Omental fat pad (tissue), 4 donors: ENCODE measurements around the gene RASSF7. TPM values are rescaled to one million over a fixed set of nuclear protein-coding genes. Genes with fewer than 3 reads are reported as not detected.
A peak's percentile ranks its signal among the peaks of the same experiment; 100 is the strongest.

Experiments used
- ATAC-seq: fragments of 150-250 bp; one replicate; pipeline ENCODE4 v1.9.1; 2016; ENCODE audit warnings: mild to moderate bottlenecking, moderate library complexity; ENCODE audit not compliant: low FRiP score
- DNase-seq: peaks from one replicate; pipeline ENCODE4 v3.0.0-alpha.2; 2019; ENCODE audit warnings: low spot score
- CTCF ChIP-seq, 3 donors: fragments of 450-650 bp; IDR thresholded peaks; one replicate each; pipeline ENCODE4 v1.5.1; 2016 to 2017; ENCODE audit warnings: antibody characterized with exemption in 3 of 3, mild to moderate bottlenecking in 3 of 3, moderate library complexity in 2 of 3
- small RNA-seq: library from RNA; depleted of rRNA; stranded (forward); fragments of <200 nt; gene quantifications from one replicate; pipeline ENCODE3, GENCODE V24; 2016
- total RNA-seq, 4 donors: library from RNA; depleted of rRNA; stranded (reverse); fragments of >200 nt; gene quantifications; one replicate each; pipeline ENCODE4 v1.1.0, GENCODE V29; 2016

Gene RASSF7
- total RNA-seq, 4 donors from 2014 or later: 9.1 to 31.8 (median 13.4) TPM

GRCh38 chr11:613369-613968 lies 52.7 kb downstream of the RASSF7 start:
- no peak for ATAC-seq

More at GRCh38 chr11:613369-613968, 52.7 kb downstream of the RASSF7 start:
- DNase-seq: peak; percentile 69
- TF ChIP-seq CTCF (IDR thresholded peaks at IDR 0.05): no peak

Small RNA genes within 50 kb of the gene (small RNA-seq; reads per million reads assigned to genes)
- 5.4 reads per million, percentile 78 among the genes with 10 or more reads in this experiment for gene MIR210

Other genes starting within 250 kb of the RASSF7 start
- gene IFITM1, start 246.9 kb upstream of the RASSF7 start, total RNA-seq: 100 to 1,000 TPM; 224 to 389 (median 247) TPM
- 100 to 1,000 TPM; 340 to 466 (median 398) TPM for gene IFITM3, start 240.1 kb upstream of the RASSF7 start, total RNA-seq
- 1 to 10 TPM; 1.4 to 4.1 (median 2.5) TPM for gene B4GALNT4, start 191.5 kb upstream of the RASSF7 start, total RNA-seq
- gene PKP3, start 166.8 kb upstream of the RASSF7 start, total RNA-seq: under 1 TPM in 3 of 4 donors, not detected in 1; 0.09 to 0.96 (median 0.95) TPM
- 10 to 100 TPM; 17.6 to 42.1 (median 31.0) TPM for gene SIGIRR, start 146.0 kb upstream of the RASSF7 start, total RNA-seq
- gene ANO9, start 119.0 kb upstream of the RASSF7 start, total RNA-seq: 1 to 10 TPM in 3 of 4 donors, under 1 TPM in 1; 0.79 to 3.6 (median 3.1) TPM
- gene PTDSS2, start 110.7 kb upstream of the RASSF7 start, total RNA-seq: 10 to 100 TPM; 33.0 to 45.2 (median 39.0) TPM
- 100 to 1,000 TPM; 218 to 259 (median 230) TPM for gene RNH1, start 53.7 kb upstream of the RASSF7 start, total RNA-seq
- gene HRAS, start 25.4 kb upstream of the RASSF7 start, total RNA-seq: 10 to 100 TPM; 30.1 to 44.9 (median 35.0) TPM
- under 1 TPM in 3 of 4 donors, not detected in 1; 0.24 to 0.38 (median 0.32) TPM for gene LRRC56, start 23.4 kb upstream of the RASSF7 start, total RNA-seq
- 1 to 10 TPM in 3 of 4 donors, under 1 TPM in 1; 0.95 to 5.5 (median 1.7) TPM for gene LMNTD2, start 232 bp upstream of the RASSF7 start, total RNA-seq
- gene PHRF1, start 15.5 kb downstream of the RASSF7 start, total RNA-seq: 10 to 100 TPM; 14.7 to 34.9 (median 22.4) TPM
- gene IRF7, start 55.0 kb downstream of the RASSF7 start, total RNA-seq: 10 to 100 TPM; 15.4 to 56.8 (median 35.6) TPM
- not detected for gene CDHR5, start 64.0 kb downstream of the RASSF7 start, total RNA-seq
- gene SCT, start 66.2 kb downstream of the RASSF7 start, total RNA-seq: not detected
- gene DRD4, start 76.3 kb downstream of the RASSF7 start, total RNA-seq: under 1 TPM in 1 of 4 donors, not detected in 3; 0.50 TPM
- gene DEAF1, start 134.3 kb downstream of the RASSF7 start, total RNA-seq: 10 to 100 TPM; 20.3 to 29.0 (median 23.0) TPM
- gene TMEM80, start 134.8 kb downstream of the RASSF7 start, total RNA-seq: 10 to 100 TPM; 16.9 to 31.5 (median 21.1) TPM
- gene EPS8L2, start 145.3 kb downstream of the RASSF7 start, total RNA-seq: 10 to 100 TPM; 14.1 to 27.6 (median 22.3) TPM
- 100 to 1,000 TPM; 183 to 295 (median 239) TPM for gene TALDO1, start 186.5 kb downstream of the RASSF7 start, total RNA-seq
- 10 to 100 TPM; 12.5 to 19.8 (median 15.1) TPM for gene GATD1, start 216.5 kb downstream of the RASSF7 start, total RNA-seq
- not detected for gene CEND1, start 229.1 kb downstream of the RASSF7 start, total RNA-seq
- gene SLC25A22, start 237.3 kb downstream of the RASSF7 start, total RNA-seq: 10 to 100 TPM in 3 of 4 donors, 1 to 10 TPM in 1; 7.5 to 21.9 (median 12.7) TPM
- gene PIDD1, start 244.3 kb downstream of the RASSF7 start, total RNA-seq: 10 to 100 TPM in 1 of 4 donors, 1 to 10 TPM in 3; 7.1 to 22.9 (median 8.3) TPM
- 1,000 to 10,000 TPM in 1 of 4 donors, 100 to 1,000 TPM in 3; 555 to 1,150 (median 858) TPM for gene RPLP2, start 249.0 kb downstream of the RASSF7 start, total RNA-seq